HT-29 (cell line): ENCODE data around the gene TCIRG1. TPM values are rescaled to one million over a fixed set of nuclear protein-coding genes. Genes with fewer than 3 reads are reported as not detected.

Experiments used
- DNase-seq: peaks from one replicate; pipeline ENCODE4 v3.0.0-alpha.2; 2015; ENCODE audit warnings: low spot score
- total RNA-seq: library from RNA; depleted of rRNA; stranded (reverse); fragments of >200 nt; shearing (Covaris generic); gene quantifications from 2 replicates; pipeline ENCODE4 v1.2.3, GENCODE V29; 2014

Gene TCIRG1
- total RNA-seq, 1 experiment from 2014 or later, result 232 TPM

DNA sequence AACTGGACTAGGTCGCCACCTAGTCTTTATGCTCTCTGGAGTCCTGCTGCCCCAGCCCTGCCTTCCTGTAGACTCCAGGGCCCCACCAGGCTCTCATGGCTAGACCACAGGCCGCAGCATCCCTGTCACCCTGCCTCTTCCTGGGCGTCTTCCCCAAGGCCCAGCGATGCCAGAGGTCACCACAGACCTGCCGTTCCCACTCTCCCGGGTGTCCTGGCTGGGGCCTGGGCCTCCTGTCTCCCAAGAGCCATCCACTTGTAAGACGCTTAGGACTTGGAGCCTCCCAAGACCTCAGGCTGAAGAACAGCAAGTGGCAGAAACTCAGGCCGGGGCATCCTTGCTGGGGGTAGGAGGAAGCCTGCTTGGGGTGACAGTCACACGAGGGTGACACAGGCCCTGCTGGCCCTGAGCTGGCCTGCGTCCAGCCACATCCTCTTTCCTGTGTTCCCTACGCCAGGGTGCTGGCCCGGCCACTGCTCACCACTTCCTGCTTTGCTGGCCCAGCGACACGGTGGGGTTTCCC, 2.0 kb upstream of the TCIRG1 start:
- DNase-seq, result no peak

DNA sequence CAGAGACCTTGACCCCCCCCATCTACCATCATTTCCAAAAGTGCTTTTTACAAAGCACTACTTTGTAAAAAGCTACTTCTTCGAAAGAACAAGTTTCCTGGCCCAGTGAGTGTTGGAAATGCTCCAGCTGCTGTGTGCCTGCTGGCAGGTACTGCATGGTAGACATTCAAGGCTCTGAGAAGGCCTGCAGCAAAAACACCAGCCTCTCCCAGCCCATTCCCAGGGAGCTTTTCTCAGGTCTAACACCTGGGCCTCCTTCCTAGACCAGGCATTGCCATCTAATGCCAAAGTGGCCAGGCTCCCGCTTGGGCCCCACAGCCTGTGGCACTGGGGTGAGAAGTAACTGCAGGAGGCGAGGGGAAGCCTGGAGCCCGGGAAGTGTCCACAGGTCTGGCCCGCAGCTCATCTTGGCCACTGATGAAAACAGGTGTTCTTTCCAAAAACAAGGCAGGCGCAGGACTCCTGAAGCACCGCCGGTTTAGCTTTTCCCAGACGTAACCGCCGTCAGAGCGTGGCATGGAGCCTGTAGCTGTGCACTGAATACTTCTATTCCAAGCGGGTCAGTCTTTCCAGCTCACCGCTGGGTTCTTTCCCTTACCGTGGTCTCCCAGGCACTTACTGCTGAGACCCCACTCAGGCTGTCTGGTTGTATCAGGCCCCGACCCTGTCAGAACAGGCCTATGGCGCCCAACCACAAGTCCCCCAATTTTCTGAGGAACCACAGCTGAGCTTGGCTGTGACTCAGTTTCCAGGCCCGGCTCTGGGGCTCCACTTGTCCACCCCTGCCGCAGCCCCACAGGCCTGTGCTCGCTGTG, 1.2 kb upstream of the TCIRG1 start:
- no peak for DNase-seq

DNA sequence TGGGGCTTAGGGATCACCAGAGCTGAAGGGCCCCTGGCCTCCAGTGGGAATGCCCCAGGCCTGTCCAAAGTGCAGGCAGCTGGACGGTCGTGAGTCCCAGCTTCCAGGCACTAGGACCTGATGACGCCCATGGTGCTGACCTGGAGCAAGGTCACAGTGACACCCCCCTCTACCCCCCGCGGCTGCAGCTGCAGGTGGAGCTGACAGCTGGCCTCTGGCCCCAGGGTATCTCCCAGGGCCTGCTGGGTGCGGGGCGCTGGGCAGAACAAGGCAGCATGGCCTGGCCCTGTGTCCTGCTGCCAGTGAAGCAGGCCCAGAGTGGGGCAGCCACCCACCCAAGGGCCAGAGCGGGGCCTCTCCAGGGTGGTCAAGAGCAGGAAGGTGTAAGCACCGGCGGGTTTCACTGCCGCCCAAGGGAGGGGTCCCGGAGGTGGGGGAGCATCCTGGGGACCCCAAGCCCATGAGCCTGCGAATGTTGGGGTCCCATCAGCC, 553 bp upstream of the TCIRG1 start:
- no peak for DNase-seq

DNA sequence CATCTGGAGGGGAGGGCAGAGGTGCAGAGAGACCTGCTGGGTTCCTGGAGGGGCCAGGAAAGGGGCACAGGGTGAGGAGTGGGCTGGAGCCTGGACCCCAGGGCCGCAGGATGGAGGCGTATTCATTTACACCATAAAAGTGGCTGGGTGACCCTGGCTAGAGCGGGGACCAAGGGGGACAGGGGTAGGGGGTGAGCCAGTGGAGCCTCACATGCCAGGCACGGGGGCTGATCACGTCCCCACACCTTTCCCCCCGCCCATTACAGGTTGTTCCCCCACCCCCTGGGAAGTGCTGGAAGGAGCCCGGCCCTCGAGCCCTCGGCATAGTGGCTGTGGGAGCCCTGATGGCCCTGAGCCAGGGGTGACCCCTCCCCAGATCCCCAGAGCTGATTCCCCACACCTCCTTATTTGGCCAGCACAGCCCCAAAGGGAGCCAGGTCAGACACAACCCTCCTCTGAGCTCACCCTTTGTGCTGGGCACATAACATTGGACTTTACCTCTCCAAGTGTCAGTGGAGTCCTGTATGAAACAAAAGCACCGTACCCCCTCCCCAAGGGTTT, 781 bp downstream of the TCIRG1 start:
- no peak for DNase-seq

DNA sequence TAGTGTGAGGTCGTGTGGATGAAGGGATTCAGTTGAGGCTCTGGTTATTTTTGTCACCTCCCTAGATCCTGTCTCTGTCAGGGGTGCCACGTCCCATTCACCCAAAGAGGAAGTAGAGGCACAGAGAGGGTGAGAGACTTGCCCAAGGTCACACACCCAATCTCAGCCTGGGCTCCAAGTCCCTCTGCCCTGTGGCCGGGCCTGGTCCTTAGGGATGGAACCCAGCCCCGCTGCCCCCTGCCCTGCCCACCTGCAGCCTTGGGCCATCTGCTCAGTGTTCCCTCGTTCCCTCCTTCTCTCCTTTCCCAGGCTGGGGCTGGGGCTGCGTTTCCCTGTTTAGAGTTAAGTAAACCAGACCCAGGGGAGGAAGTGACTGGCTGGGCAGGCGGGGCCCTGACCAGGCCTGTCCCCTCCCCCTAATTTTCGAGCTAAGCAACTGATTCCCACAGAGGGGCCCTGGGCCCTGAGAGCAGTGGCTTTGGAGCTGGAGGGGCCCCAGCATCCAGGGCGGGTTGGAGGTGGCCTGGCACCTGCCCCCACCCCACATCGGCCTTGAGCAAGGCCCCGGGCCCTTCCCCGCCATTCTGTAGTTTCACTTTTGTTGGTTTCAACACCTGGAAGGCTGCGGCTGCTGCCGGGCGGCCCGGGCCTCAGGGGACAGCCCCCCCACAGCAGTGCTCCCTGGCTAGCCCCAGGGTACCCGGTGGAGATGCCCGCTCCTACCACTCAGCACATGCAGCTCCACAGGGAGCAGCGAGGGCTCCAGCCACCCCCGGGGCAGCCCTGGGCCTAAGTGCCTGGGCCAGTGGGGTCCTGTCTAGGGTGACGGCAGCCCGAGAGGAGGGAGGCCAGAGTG, 1.5 kb downstream of the TCIRG1 start:
- DNase-seq, result no peak

DNA sequence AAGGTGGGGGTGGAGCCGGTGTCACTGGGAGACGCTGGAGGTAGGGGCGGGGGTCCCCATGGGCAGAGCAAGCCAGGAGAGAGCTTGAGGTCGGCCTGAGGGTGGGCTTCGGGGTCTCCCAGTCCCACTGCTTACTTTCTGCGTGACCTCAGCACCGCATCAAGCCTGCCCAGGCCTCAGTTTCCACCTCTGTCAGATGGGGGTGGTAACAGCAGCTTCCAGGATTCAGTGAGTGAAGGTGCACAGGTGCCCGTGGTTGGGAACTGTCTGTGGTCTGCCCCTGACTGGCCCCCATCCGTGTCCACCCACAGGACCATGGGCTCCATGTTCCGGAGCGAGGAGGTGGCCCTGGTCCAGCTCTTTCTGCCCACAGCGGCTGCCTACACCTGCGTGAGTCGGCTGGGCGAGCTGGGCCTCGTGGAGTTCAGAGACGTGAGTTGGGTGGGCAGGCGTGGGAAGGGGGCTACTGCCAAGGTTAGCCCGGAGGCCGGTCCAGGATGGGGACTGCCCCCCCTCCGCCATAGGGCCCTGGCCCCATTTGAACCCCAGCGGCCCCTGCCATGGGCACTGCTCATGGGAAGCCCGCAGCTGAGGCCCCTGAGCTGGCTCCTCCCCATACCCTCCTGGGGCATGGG, 2.2 kb downstream of the TCIRG1 start:
- DNase-seq, result no peak

DNA sequence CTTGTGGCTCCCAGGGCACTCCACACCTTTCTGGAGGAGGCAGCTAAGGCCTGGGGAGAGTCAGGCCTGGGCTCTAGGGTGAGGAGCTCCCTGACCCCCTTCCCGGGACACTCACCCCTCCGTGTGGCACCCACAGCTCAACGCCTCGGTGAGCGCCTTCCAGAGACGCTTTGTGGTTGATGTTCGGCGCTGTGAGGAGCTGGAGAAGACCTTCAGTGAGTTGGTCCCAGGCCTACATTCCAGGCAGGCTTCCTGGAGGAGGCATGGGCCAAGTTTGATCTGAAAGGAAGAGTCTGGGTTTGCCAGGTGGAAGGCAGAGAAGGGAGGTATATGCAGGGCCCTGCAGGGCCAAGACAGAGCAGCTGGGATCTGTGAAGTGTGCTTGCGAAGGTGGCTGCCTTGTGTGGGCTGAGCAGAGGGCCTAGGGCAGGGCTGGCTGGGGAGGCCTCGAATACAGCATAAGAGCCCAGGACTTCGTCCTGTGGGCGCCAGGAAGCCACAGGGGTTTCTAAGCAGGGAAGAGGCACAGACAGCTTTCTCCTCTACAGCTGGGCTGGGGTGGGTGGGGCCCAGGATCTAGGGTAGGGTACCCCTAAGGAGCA, 2.9 kb downstream of the TCIRG1 start:
- DNase-seq, result no peak

DNA sequence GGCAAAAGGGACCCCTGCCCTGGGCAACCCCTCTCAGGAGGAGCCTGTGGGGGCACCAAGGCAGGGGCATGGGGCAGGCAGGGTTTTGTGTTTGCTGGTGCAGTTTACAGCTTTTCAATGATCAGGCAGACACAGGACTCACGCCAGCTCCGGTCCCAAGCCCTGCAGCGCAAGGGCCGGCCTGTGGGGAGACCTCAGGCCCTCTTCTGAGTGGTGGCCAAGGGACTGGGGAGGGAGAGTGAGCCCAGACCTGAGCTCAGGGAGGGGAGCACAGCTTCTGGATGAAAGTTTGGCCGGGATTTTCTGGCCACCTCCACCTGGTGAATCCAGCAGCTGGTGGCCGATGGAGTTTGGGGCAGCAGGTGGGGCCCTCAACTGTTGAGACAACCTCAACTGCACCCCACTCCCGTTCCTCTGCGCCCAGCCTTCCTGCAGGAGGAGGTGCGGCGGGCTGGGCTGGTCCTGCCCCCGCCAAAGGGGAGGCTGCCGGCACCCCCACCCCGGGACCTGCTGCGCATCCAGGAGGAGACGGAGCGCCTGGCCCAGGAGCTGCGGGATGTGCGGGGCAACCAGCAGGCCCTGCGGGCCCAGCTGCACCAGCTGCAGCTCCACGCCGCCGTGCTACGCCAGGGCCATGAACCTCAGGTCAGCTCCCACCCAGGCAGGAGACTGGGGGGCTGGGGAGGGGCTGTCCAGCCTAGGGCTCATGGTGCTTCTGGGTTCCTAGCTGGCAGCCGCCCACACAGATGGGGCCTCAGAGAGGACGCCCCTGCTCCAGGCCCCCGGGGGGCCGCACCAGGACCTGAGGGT, 3.6 kb downstream of the TCIRG1 start:
- DNase-seq, result peak; percentile 25

DNA sequence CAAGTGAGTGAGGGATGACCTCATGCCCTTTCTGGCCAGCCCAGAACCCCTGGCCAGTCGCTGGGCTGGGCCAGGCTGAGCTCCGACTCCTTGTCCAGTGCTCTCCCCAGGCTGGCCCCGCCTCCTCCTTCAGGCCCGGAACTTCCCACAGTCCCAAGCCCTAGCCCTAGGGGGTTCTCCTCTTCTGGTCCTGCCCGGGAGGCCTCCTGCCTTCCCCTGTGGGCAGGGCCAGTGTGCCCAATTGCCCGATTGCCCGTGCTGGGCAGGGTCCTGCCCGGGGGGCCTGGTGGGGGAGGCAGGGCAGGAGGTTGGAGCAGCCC, 4.2 kb downstream of the TCIRG1 start:
- DNase-seq, result no peak

DNA sequence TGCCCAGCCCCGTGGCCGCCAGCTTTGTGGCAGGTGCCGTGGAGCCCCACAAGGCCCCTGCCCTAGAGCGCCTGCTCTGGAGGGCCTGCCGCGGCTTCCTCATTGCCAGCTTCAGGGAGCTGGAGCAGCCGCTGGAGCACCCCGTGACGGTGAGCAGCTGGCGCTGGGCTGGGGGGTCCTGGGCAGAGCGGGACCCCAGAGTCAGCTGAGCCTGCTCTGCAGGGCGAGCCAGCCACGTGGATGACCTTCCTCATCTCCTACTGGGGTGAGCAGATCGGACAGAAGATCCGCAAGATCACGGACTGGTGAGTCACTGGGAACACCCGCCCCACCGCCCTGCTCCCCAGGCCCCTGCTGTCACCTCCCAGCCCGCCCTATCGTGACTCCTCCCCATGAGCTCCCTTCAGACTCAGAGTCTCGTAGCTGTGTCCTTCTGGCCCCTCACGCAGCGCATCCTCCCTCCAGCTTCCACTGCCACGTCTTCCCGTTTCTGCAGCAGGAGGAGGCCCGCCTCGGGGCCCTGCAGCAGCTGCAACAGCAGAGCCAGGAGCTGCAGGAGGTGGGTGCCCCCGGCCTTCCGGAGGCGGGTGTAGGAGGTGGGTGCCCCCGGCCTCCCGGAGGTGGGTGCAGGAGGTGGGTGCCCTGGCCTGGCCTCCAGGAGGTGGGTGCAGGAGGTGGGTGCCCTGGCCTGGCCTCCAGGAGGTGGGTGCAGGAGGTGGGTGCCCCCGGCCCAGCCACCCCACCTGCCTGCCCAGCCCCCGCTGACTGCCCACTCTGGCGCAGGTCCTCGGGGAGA, 4.7 kb downstream of the TCIRG1 start:
- peak; percentile 92 for DNase-seq

DNA sequence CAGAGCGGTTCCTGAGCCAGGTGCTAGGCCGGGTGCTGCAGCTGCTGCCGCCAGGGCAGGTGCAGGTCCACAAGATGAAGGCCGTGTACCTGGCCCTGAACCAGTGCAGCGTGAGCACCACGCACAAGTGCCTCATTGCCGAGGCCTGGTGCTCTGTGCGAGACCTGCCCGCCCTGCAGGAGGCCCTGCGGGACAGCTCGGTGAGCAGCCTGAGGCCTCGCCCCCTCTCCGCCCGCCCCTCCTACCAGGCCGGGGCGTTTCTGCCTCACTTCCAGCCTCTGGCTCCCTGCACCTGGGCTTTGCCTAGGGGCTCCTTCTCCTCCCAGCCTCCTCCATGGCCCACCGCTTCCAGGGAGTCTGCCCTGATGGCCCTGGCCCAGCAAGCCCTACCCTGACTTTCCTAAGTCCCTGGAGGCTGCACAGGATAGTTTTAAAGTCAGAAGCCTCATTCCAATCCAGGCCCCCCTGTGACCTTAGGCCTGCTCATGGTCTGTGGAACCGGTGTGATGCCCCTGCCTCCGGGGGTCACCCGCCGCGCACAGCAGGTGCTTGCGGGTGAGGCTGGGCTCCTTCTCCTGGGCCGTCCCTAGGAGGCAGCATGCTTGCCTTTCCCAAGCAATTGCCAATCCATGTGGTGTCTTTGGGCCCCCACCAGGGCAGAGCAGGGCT, 5.5 kb downstream of the TCIRG1 start:
- peak; percentile 34 for DNase-seq

DNA sequence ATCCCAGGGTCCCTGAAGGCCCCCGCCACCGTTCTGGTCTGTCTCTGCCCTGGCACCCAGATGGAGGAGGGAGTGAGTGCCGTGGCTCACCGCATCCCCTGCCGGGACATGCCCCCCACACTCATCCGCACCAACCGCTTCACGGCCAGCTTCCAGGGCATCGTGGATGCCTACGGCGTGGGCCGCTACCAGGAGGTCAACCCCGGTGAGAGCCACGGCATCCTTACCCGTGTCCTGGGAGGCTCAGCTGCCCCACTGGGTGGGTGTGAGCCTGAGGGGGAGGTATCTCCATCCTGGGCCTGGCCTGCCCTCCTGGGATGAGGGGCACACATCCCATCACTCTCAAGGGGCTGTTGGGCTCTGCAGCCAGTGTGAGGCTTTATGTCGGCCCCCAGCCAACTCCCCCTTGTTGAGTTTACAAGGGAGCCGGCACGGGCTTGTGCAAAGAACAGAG, 6.1 kb downstream of the TCIRG1 start:
- no peak for DNase-seq

DNA sequence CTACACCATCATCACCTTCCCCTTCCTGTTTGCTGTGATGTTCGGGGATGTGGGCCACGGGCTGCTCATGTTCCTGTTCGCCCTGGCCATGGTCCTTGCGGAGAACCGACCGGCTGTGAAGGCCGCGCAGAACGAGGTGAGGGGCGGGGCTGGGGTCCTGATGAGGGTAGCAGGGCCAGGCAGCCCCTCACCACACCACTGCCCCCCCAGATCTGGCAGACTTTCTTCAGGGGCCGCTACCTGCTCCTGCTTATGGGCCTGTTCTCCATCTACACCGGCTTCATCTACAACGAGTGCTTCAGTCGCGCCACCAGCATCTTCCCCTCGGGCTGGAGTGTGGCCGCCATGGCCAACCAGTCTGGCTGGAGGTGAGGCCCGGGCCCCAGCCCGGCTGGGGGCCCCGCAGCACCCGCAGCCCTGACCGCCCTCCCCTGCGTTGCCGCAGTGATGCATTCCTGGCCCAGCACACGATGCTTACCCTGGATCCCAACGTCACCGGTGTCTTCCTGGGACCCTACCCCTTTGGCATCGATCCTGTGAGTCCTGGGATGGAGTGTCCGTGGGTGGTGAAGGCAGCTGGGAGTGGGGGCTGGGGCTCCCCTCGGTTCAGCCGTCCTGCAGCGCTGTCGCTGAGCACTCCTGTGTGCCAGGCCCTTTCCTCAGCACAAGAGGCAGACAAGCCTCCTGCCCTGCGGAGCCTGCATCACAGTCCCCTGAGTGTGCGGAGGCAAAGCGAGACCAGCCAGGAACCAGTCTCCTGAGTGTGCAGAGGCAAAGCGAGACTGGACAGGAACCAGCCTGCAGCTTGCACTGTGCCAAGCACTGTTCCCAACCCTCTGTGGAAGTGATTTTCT, 8.8 kb downstream of the TCIRG1 start:
- DNase-seq, result no peak

DNA sequence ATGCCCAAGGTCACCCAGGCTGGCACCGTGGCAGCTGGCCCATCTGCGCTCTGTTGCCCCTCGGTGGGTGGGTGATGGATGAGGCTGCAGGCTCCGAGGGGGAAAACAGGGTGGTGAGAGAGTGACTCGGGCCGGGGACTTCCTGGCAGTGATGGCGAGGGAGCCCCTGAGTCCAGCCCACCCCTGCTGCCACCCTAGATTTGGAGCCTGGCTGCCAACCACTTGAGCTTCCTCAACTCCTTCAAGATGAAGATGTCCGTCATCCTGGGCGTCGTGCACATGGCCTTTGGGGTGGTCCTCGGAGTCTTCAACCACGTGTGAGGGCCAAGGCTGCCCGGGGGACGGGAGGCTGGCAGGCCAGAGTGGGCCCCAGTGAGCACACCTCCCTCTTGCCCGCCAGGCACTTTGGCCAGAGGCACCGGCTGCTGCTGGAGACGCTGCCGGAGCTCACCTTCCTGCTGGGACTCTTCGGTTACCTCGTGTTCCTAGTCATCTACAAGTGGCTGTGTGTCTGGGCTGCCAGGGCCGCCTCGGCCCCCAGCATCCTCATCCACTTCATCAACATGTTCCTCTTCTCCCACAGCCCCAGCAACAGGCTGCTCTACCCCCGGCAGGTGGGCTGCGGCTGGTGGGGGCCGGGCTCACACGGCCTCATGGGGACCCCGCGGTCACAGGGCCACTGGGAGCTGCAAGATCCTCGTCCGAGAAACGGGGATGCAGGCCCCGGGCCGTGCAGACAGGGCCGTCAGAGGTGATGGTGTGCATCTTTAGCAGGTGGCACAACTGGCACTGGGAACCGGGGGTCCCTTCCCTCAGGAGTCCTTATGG, 10.1 kb downstream of the TCIRG1 start:
- no peak for DNase-seq

DNA sequence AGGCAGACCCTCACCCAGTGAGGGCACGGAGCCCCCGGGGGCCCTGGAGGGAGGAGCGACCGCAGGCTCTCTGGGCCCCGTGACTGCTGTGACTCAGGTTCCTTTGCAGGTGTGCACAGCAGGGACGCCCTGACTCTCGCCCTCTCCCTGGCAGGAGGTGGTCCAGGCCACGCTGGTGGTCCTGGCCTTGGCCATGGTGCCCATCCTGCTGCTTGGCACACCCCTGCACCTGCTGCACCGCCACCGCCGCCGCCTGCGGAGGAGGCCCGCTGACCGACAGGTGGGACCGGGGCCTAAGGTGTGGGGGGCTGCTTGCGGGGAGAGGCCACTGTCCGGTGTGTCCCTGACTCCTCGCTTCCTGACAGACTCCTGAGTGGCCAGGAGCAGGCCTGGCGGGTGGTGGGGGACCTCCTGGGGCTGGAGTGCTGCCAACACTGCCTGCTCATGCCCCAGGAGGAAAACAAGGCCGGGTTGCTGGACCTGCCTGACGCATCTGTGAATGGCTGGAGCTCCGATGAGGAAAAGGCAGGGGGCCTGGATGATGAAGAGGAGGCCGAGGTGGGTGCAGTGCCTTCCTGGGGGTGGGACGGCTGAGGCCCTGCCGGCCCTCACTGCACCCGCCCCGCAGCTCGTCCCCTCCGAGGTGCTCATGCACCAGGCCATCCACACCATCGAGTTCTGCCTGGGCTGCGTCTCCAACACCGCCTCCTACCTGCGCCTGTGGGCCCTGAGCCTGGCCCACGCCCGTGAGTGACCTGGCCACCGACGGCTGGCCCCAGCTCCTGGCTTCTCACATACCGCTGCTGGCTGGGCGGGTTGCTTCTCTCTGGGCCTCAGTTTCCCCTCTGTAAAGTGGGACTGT, 10.9 kb downstream of the TCIRG1 start:
- no peak for DNase-seq

DNA sequence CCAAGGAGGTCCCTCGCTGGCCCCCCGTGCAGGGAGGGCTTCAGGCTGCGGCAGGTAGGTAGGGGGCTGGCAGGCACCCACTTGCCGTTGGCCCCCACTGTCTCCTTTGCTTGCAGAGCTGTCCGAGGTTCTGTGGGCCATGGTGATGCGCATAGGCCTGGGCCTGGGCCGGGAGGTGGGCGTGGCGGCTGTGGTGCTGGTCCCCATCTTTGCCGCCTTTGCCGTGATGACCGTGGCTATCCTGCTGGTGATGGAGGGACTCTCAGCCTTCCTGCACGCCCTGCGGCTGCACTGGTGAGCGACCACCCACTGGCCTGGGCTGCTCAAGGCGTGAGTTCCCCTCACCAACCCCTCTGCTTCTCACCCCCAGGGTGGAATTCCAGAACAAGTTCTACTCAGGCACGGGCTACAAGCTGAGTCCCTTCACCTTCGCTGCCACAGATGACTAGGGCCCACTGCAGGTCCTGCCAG, 11.6 kb downstream of the TCIRG1 start:
- no peak for DNase-seq
